NCI-H2107 (cell line): ENCODE results near the gene ARAP2.
"Not testable (repeated sequence)": the region's sequence is repeated elsewhere in the genome, so short reads cannot be mapped to it uniquely, and the experiment has no call there.

Source experiments
- DNase-seq: peaks from one replicate; lab custom pipeline; 2025; lab: John Stamatoyannopoulos, UW

The ARAP2 gene

DNA sequence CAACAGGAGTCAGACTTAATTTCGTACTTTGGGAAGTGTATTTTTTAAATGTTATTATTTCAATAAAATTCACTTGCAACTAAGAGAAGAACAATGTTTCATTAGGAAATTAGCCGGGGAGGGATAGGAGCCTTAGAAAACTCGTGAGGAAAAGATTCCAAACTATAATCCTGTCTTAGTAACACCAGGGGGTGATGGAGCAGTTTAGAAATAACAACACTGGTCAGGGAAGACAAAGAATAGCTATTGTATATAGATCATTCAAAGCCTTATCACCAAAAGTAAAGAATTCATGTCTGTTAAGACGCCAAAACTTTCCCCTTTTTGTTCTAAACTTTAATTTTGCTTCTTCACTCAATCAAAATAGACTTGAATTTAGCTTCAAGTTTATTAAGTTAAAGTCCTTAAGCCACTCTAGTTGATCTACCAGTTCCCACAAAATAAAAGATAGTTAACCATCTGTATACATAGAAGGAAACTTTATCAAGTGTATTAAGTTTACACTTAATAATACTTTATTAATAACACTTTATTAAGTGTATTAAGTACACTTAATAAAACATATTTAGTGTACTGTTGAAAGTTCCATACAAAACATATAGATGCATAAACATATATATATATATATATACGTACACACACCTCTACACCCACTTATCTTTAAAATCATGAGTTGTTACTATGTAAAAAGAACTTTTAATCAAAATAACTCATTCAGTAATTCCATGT, 60.5 kb downstream of the ARAP2 start:
- DNase-seq: no peak

DNA sequence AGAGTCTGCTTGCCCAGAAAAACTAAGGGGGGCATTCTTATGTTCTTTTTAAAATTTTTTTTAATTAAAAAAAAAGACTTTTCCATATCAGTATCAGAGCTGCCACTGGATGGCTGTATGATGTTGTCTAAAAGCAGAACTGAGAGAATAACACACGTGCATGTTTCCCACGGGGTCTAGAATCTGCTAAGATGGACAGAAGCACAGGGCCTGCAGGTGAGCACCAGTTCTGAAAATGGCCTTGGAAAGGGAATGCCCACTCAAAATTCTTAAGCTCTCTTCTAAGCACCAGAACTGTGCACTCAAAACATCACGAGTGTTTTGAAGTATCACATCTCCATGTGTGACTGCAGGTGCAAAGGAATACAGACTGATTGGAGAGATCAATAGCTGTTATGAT, 61.1 kb downstream of the ARAP2 start:
- no peak for DNase-seq

DNA sequence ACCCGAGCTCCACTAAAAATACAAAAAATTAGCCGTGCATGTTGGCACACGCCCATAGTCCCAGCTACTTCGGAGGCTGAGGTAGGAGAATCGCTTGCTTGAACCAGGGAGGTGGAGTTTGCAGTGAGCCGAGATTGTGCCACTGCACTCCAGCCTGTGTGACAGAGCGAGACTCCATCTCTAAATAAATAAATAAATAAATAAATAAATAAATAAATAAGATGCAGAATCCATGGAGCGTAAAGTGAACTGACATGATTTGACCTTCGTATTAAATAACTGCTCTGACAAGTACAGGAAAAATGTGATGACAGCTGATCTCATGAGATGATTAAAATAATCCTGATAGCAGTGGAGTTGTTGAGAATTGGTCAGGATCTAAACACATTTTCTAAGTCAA, 62.0 kb downstream of the ARAP2 start:
- not testable (repeated sequence) for DNase-seq

DNA sequence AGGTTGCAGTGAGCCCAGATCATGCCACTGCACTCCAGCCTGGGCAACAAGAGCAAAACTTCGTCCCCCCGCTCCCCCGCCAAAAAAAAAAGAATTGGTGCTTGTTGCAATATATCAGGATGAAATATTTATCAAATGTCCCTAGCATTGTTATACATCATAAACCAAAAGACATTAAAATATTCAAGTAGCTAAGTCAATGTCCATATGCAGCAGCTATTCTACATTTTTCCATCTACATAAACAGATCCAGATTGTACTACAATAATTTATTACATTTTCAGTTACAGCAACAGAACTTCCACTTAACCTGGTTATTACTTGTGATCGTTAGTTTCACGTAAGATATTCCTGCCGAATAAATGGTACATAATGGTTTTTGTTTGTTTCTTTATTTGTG, 64.1 kb downstream of the ARAP2 start:
- no peak for DNase-seq

DNA sequence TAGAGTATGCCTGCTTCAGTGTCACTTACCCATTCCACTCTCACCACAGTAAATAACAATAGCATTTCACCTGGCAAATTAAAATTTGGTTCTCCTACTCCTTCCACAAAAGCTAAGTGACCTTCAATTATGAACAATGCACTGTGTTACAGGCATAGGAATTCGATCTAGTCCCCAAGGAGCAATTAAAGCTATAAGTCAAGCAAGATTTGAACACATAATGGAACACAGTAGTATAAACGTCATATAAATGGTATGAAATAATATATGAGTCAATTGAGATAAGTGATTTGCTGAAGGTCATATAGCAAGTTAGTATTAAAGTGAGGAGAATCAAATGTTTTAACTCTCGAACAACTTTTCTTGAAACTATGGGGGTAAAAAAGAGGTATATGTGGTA, 65.8 kb downstream of the ARAP2 start:
- no peak for DNase-seq

DNA sequence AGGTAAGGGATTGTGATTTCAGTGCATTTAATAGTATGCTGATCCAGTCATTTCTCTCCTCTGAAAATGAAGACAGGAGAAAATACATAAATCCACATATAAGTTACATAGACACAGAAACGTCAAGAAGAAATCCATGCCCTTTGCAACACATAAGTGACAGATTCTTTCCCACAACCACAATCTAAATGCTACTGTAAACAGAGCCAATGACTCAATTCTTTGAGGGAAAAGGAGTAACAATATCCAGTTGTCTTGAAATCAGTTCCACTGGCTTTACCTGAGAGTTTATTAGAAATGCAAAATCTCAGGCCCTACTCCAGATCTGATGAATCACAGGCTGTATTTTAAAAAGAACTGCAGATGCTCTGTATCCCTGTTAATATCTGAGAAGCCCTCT, 66.4 kb downstream of the ARAP2 start:
- no peak for DNase-seq

DNA sequence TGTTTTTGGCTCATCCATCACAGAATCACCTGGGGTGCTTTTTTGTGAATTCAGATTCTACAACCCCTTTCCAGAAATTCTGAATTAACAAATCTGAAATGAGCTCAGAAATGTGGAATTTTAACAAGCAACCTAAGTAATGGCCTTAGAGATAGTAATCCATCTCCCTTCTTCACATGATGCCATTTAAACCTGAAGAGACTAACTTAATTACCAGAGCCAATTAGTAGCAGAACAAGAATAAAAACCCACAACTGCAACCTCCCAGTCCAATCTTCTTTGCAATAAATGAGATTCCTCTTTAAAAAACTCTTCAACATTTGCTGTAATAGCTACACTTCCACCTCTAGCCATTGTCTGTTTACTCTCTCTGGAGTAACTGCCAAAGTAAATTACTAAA, 69.7 kb downstream of the ARAP2 start:
- DNase-seq: no peak

DNA sequence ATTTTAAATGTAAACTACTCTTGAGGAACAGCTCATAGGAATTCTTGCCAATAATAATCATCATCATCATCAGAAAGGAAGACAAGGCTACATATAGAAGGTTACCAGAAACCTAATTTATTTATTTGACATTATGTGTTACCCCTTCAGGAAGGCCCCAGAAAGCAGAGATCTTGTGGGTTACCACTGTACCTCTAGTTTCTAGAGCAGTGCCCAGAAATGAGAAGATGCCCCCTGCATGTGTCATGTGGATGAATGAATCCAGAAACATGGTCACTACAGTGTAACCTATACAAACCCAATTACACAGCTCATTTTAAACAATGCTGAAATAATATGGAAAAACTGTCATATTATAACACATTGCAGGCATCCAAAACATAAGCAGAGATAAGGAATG, 70.4 kb downstream of the ARAP2 start:
- no peak for DNase-seq

DNA sequence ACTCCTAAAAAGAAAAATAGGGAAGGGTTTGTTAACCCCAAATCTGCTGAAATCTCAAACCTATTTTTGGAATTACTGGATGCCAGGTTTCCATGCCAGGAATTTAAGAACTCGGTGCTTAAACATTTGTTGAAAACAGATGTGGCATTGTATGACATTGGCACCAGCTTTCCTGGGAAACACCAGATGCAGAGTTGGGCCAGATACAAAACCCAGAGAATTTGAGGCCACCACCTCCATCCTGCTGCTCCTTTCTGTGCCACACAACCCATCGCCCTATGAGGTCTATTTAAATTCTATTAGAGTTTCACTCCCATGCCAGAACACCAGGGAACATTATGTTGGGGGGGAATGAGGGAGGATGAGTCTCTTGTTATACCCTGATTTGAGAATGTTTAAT, 71.7 kb downstream of the ARAP2 start:
- no peak for DNase-seq

DNA sequence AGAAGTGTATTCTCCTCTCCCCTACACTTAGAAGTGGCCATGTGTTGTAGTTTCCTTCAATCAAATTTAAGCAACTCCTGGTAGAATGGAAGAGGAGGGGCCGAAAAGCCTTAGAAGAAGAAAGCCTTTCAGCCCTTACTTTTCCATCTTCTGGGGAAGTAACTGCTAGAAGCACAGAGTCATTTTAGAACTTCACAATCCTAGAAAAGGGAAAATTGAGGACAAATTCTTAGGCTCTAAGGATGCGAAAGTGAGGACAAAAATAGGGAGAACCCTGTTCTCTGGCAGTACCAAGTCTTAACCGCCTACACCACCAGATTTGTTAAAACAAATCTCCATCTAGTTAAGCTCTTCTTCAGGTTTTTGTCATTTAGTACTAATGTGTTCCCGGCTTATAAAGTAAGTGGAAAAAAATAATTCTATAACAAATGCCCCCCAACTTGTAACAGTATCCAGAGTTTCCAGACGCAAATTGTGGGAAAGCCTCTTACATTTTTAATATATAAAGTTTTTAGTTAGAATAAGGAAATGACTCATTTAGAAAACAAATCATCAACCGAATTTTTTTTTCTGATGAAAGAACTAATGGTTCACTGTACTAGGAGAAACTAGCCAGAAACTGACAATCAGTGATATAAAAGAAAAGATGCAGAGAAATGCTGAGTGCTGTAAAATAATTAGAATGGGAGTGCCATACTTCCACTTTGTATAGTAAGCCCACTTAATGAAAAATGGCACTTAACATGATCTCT, 76.0 kb downstream of the ARAP2 start:
- no peak for DNase-seq

DNA sequence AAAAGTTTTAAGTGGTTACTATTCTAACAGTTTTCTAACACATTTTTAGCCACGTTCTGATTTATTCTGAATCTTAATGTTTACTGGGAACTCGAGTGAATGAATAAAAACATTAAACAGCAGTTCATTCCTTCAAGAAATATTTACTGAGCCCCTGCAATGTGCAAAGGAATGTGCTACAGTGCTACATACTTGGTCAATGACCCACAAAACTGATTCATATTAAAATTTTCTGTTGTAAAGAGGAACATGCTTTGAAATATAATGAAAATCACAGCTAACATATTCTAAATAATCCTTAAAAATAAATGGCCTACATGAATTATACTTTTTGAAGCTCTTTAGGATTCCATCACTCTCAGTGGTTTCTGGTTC, 78.7 kb downstream of the ARAP2 start:
- no peak for DNase-seq

DNA sequence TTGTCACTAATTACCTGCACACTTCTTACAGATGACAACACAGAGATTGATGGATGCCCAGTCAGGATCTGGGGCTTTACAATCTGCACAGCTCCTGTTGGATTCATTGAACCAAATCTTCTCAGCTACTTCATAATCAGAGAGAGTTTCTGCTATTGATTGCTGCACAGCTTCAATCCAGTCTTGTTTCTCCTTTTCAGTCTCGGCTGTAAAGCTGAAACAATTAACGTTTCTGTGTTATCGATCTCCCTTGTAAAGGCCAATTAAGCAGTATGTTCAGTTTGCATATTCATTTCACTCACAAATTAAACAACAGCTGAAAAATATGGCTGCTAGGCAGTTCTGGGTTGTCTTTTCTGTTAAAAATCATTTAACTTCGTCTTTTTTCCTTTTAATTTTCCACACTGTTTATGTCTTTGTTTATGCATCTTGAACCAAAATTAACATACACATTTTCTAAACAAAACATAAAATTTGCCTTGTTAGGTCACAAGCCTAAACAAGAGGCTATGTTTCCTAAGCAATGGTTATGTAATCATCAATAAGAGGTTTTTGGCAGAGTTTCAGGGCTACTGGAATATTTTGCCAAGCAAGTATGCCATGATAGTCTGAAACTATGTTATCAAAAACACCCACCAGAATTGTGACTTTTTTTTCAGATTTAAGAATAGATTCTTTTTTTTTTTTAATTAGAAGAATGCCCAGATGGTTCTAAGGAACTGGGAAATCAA, 79.2 kb downstream of the ARAP2 start:
- DNase-seq: no peak

DNA sequence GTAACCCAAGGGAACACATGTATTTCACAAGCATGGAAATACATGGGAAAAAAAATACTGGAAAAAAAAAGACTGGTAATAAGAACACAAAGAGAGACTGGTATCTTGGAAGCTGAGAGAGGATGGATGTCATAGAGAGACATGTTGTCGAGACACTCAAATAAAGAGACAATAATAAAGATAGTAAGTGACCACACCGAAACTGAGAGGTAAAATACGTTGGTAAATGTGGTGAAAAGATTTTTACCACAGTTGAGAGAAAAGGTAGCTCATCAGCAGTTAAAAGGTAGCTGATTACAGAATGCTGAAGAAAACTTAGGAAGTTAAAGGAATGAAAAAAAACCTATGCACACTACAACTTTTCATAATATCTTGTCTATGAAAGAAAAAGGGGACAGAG, 81.1 kb downstream of the ARAP2 start:
- DNase-seq: no peak

DNA sequence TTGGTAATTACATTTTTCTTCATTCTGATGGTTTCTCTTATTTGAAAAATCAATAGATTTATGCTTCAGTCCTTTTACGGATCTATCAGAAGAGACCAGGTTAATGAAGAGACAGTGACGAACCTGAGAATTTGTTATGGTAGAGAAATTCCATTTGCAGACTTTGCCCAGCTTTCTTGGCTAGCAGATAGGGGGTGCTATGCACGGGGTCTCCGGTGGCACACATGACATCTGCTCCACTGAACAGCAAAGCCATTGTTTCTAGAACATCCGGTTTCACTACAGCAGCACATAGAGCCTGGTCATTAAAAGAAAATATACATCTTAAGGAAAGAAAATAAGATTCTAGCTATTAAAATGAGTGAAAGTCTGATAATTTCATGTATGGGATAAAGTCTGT, 85.1 kb downstream of the ARAP2 start:
- no peak for DNase-seq

DNA sequence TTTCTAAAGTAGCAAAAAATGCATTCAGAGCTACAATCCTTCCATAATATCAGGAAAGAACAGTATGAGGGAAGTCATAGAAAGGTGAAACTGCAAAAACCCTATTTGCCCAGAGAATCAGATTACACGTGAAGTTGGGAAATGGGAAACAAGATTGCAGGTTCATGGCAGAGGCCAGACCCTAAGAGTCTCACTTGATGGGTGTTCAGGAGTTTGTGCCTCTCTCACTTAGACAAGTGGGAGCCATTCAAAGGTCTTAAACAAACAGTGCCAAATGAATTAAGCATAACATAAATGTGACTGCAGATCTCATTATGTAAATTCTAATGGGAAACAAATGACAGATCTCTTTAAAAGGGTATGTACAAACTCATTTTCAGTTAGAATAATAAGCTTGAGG, 91.6 kb downstream of the ARAP2 start:
- DNase-seq: peak; percentile 3

DNA sequence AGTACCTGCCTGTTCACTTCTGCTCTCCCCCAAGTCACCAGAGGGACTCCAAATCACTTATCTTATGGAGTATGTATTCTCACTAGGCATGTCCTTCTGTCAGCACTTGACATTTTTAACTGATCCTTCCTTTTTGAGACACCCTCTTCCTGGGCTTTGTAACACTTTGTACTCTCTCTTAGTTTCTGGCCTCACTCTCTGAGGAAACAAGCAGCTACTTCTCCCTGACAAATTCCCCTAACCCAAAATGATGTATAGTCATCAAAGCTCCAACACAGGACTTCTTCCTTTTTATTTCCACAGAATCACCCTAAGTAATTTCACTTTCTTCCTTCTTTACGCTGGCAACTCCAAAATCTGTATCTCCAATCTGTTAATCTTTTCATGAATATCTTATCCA, 101.8 kb downstream of the ARAP2 start:
- DNase-seq: no peak

DNA sequence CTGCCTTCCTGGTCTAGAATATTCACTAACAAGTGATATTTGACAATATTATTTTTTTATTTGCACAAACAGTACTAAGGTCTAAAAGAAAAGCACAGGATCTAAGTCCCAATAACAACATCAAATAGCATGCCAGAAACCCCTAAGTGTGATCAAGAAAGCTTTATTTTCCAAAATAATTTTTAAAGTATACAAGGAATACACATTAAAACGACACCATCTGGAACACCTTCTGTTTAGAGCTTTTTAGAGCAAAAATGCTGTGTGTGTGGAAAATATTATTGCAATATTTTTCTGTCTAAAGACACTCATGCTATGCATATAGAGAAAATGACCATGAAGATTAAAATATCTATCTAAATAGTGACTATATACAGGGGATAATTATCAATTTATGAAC, 103.1 kb downstream of the ARAP2 start:
- no peak for DNase-seq

DNA sequence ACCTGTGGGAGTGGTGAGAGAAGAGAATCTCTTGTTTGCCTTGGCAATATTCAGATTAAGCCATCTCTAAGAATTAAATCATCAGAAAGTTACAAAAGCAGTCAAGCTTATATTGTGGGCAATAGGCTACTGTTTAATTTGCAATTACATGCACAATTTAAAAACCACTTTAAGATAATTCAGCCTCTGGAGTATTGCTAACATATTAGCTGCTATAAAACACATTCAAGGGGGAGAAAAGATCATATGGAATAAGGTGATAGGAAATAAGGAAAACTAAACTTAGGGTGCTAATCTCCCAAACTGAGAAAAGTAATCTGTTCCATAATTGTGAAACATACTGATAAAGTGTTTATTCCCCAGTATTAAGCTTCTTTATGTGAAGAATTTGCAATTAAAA, 103.9 kb downstream of the ARAP2 start:
- DNase-seq: no peak

DNA sequence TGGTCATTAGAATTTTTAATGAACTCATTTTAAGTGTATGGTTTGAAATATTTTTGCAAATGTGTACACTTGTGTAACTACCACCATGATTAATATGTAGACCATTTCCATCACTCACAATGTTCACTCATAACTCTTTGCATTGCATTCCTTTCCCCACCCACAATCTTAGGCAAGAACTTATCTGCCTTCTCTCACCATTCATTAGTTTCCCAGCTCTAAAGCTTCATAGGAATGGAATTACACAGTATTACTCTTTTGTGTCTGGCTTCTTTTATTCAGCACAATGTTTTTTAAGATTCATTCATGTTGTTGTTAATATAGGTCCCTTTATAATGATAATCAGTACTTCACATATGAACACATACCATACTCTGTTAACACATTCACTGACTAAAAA, 106.1 kb downstream of the ARAP2 start:
- no peak for DNase-seq

DNA sequence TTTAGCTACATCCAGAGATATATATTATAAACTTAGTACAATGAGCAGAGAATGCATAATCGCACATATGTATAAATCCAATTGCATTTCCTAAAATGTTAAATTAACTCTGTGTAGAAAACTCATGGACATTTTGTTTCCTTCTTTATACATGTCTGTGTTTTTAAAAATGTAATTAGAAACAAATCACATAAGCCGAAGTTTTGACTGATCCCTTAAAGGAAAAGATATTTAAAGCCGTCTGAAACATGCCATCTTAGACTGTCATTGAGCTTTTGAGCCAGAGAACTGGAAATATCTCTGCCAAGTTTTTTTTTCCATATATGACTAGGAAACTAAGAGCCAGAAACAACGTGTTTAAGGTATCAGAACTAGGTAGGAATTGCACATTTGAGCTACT, 107.0 kb downstream of the ARAP2 start:
- DNase-seq: no peak

DNA sequence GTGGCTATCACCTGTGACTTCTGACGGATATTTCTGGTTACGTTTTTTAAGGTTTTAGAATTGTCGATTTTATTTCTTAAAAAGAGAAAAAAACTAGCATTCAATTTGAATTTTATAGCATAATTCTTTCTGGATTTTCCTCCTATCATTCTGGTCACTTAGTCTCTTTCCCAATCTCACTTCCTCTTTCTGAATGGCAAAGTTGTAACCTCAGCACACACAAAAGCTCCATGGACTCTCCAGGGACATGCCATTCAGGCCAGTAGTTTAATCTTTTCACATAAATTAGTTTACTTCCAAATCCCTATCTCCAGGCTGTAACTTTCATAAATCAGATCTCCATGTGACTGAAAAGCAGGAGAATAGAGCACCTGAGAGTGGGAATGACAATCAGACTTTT, 110.7 kb downstream of the ARAP2 start:
- DNase-seq: no peak

DNA sequence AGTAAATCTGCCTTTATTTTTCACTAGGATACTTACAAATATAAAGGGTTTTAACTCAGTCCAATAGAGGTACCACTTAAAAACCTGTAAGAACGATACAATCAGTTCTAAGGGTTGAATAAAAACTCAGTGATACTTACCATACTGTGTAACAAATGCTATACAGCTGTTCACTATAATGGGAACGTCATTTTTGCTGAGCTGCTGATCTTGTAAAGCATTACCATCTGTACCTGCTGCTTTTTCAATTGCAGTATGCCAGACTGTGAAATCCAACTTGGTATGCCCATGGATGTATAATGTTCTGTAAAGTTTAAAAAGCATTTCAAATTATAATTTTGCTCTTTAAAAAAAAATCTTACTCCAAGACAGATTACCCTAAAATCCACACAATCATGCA, 111.2 kb downstream of the ARAP2 start:
- no peak for DNase-seq

DNA sequence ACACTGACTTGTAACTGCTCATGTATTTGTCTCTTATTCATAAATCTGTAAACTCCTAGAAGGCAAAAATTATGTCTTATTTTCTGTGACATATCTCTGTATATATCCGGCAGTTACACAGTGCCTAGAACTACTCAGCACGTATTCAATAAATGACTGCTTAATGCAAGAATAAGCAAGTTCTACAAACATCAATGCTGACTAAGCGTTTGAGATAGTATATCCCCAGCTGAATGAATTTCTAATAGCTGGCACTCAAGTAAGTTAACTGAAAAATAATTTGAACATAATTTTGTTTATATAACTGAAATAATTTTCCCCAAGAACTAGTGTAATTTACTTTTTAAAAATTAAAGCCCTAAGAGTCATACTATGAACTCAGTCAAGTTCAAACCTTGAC, 113.7 kb downstream of the ARAP2 start:
- no peak for DNase-seq
